ENCODE measurements around the gene PKP4.

PKP4 gene

GRCh38 chr2:158586491-158586890 is 129.7 kb downstream of the PKP4 start:
- no peak overlapping the region for H3K27ac Mint-ChIP-seq
- DNase-seq (ENCODE audit: low spot score in 2 of 2) = no peak
- no peaks in the 10 kb centered on the region for H3K27me3 Mint-ChIP-seq
- no peak for ATAC-seq (ENCODE audit: low read depth)
- H3K36me3 Mint-ChIP-seq = no peaks in the 10 kb centered on the region
- no peaks in the 10 kb centered on the region for H3K9me3 Mint-ChIP-seq
- H3K4me1 Mint-ChIP-seq = no peaks in the 10 kb centered on the region
- no peak overlapping the region for H3K4me3 Mint-ChIP-seq

- H3K4me1 Mint-ChIP-seq = no peaks in the 10 kb centered on the region
- H3K9me3 Mint-ChIP-seq = no peaks in the 10 kb centered on the region
- H3K27ac Mint-ChIP-seq = no peak overlapping the region
- ATAC-seq (ENCODE audit: low read depth) = no peak
- H3K36me3 Mint-ChIP-seq = no peaks in the 10 kb centered on the region
- no peak for DNase-seq (ENCODE audit: low spot score in 2 of 2)
- H3K4me3 Mint-ChIP-seq = no peak overlapping the region
- H3K27me3 Mint-ChIP-seq = no peaks in the 10 kb centered on the region
Observed at GRCh38 chr2:158589303-158589702, 132.6 kb downstream of the PKP4 start.

GRCh38 chr2:158598862-158599517 is 142.2 kb downstream of the PKP4 start:
- H3K27me3 Mint-ChIP-seq = no peaks in the 10 kb centered on the region
- no peak overlapping the region for H3K27ac Mint-ChIP-seq
- no peaks in the 10 kb centered on the region for H3K9me3 Mint-ChIP-seq
- H3K4me3 Mint-ChIP-seq = no peak overlapping the region
- DNase-seq (ENCODE audit: low spot score in 2 of 2) (no peak), ATAC-seq (ENCODE audit: low read depth) (no peak)
- H3K4me1 Mint-ChIP-seq = no peaks in the 10 kb centered on the region
- no peaks in the 10 kb centered on the region for H3K36me3 Mint-ChIP-seq

DNA sequence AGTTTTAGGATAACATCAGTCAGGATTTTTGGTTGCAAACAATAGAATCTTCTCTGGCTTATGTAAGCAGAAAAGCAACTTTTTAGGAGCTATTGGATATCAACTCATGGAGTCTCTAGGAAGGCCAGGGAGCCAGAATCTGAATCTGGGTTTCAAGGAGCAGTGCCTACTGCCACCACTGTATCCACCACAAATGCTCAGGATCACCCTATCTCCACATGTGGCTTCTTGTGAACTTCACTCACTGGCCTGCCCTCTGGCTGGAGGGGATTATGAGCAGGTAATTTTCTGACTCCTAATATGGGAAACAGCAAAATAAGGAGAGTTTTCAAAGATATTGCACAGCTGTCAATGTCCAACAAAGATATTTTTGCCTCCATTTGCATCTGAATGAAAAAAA is 142.9 kb downstream of the PKP4 start:
- H3K9me3 Mint-ChIP-seq = no peaks in the 10 kb centered on the region
- no peaks in the 10 kb centered on the region for H3K27me3 Mint-ChIP-seq
- no peak overlapping the region for H3K4me3 Mint-ChIP-seq
- DNase-seq (ENCODE audit: low spot score in 2 of 2) (no peak), ATAC-seq (ENCODE audit: low read depth) (no peak)
- no peak overlapping the region for H3K27ac Mint-ChIP-seq
- H3K4me1 Mint-ChIP-seq = no peaks in the 10 kb centered on the region
- no peaks in the 10 kb centered on the region for H3K36me3 Mint-ChIP-seq

DNA sequence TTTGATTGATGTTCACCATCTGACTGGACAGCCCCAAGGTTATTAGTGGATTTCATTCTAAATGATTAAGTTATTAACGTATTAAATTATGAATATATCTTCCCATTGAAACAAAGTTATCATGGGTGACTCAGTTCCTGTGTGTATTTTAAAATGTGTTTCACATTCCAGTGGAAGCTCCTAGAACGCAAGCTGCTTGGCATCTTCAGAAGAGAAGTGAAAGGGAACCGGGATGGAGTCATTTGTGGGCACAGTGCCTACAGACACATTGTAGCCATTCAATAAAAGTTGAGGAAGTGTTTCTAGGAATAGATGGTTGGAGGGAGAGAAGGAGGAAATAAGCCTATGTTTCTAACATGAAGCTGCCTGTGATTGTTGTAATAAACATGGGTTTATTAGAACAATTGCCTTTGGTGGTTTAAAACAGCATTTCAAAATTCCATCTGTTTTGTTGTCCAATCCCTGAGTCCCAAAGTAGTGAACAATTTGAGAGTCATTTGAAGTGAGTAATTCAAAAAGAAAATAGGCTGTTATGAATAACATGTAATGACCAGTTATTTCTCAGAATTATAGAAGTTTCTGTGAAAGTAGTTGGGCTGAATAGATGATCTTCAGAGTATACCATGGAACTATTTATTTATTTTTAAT is 143.5 kb downstream of the PKP4 start:
- Mint-ChIP-seq H3K9me3 (no peaks in the 10 kb centered on the region), H3K4me3 (no peak overlapping the region), H3K27ac (no peak overlapping the region), H3K36me3 (no peaks in the 10 kb centered on the region), H3K4me1 (no peaks in the 10 kb centered on the region), H3K27me3 (no peaks in the 10 kb centered on the region)
- no peak for DNase-seq (ENCODE audit: low spot score in 2 of 2)
- ATAC-seq (ENCODE audit: low read depth) = no peak

GRCh38 chr2:158602027-158602426 is 145.3 kb downstream of the PKP4 start:
- Mint-ChIP-seq H3K4me1 (no peaks in the 10 kb centered on the region), H3K27ac (no peak overlapping the region), H3K9me3 (no peaks in the 10 kb centered on the region), H3K36me3 (no peaks in the 10 kb centered on the region), H3K4me3 (no peak overlapping the region), H3K27me3 (no peaks in the 10 kb centered on the region)
- DNase-seq (ENCODE audit: low spot score in 2 of 2) = no peak
- no peak for ATAC-seq (ENCODE audit: low read depth)

DNA sequence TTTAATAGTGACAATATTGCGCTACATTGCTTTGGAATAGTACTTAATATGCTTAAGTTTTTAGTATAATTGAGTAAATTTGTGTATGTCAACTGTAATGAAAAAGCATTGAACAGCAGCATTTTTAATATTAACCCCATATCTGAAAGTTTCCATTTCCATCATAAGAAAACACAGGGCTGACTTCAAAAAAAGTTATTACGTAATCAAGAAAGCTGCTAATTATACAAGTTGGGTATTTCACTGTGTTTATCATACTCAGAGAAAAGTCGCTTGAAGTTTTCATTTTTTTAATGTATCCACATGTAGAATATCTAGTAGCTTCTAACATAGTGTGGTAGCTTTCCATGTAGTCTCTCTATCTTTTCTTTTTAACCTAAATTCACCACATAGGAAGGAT is 146.5 kb downstream of the PKP4 start:
- Mint-ChIP-seq H3K36me3 (no peaks in the 10 kb centered on the region), H3K27ac (no peak overlapping the region), H3K27me3 (no peaks in the 10 kb centered on the region), H3K9me3 (no peaks in the 10 kb centered on the region), H3K4me1 (no peaks in the 10 kb centered on the region), H3K4me3 (no peak overlapping the region)
- DNase-seq (ENCODE audit: low spot score in 2 of 2) (no peak), ATAC-seq (ENCODE audit: low read depth) (no peak)

DNA sequence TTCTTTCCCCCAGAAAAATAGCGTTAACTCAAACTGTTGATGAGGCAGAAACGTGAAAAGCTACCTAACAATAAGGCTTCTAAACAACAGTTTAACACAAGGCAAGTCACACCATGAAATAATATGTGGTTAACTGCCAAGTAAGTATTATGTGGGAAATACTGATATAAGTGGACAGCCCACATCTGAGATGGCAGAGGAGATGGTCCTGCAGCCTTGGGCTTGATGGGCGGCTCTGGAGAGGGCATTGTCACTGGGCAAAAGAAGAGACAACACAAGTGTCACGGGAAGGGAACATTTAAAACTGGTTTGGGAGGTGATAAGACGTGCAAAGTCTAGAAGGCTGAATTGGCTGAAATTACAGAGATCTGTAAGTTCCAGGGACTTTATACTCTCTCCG is 147.2 kb downstream of the PKP4 start:
- no peak for ATAC-seq (ENCODE audit: low read depth)
- no peaks in the 10 kb centered on the region for H3K4me1 Mint-ChIP-seq

GRCh38 chr2:158610059-158610458 is 153.3 kb downstream of the PKP4 start:
- H3K27me3 Mint-ChIP-seq = no peaks in the 10 kb centered on the region
- H3K4me3 Mint-ChIP-seq = no peak overlapping the region
- no peak overlapping the region for H3K27ac Mint-ChIP-seq
- ATAC-seq (ENCODE audit: low read depth) (no peak), DNase-seq (ENCODE audit: low spot score in 2 of 2) (no peak)
- no peaks in the 10 kb centered on the region for H3K9me3 Mint-ChIP-seq
- no peaks in the 10 kb centered on the region for H3K36me3 Mint-ChIP-seq
- no peaks in the 10 kb centered on the region for H3K4me1 Mint-ChIP-seq

More for the DNA sequence above, 147.2 kb downstream of the PKP4 start:
- DNase-seq (ENCODE audit: low spot score in 2 of 2) = no peak
- no peak overlapping the region for H3K4me3 Mint-ChIP-seq
- H3K36me3 Mint-ChIP-seq = no peaks in the 10 kb centered on the region
- no peak overlapping the region for H3K27ac Mint-ChIP-seq
- no peaks in the 10 kb centered on the region for H3K9me3 Mint-ChIP-seq
- no peaks in the 10 kb centered on the region for H3K27me3 Mint-ChIP-seq

GRCh38 chr2:158616480-158617000 is 159.8 kb downstream of the PKP4 start:
- ATAC-seq (ENCODE audit: low read depth) (no peak), DNase-seq (ENCODE audit: low spot score in 2 of 2) (no peak)
- no peak overlapping the region for H3K27ac Mint-ChIP-seq
- no peak overlapping the region for H3K4me3 Mint-ChIP-seq
- H3K9me3 Mint-ChIP-seq = no peaks in the 10 kb centered on the region
- H3K27me3 Mint-ChIP-seq = no peaks in the 10 kb centered on the region
- H3K36me3 Mint-ChIP-seq = no peaks in the 10 kb centered on the region
- H3K4me1 Mint-ChIP-seq = no peaks in the 10 kb centered on the region

DNA sequence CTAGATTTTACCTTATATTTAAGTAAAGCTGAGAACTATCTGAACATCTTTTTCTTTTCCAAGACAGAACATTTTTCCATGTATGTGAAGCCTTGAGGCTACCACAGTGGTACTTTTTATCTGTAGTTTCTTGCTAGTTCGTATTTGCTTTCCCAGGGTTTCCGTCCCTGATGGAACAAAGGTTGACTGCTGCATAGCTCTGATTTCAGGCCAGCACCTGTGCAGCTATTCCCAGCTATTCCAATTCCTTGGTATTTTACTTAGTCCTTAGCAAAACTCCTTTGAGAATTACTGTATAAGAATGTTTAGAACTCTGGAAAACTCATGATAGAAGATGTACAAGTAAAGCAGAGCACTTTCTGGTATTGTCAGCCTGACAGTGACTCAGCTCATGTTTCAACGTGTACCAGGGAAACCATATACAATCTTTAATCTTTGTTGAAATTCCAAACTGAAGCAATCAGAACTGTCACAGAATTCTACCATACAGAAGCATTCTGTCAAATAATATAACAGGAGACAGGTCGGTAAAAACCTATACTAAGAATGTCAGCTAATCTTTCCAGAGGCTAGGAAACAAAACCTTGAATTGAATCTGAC is 162.2 kb downstream of the PKP4 start:
- Mint-ChIP-seq H3K27ac (no peak overlapping the region), H3K9me3 (no peaks in the 10 kb centered on the region), H3K4me1 (no peaks in the 10 kb centered on the region), H3K36me3 (no peaks in the 10 kb centered on the region), H3K4me3 (no peak overlapping the region), H3K27me3 (no peaks in the 10 kb centered on the region)
- ATAC-seq (ENCODE audit: low read depth) (no peak), DNase-seq (ENCODE audit: low spot score in 2 of 2) (no peak)

GRCh38 chr2:158619496-158619895 is 162.7 kb downstream of the PKP4 start:
- H3K27ac Mint-ChIP-seq = no peak overlapping the region
- no peaks in the 10 kb centered on the region for H3K9me3 Mint-ChIP-seq
- no peak overlapping the region for H3K4me3 Mint-ChIP-seq
- no peak for ATAC-seq (ENCODE audit: low read depth)
- no peaks in the 10 kb centered on the region for H3K27me3 Mint-ChIP-seq
- H3K36me3 Mint-ChIP-seq = no peaks in the 10 kb centered on the region
- no peak for DNase-seq (ENCODE audit: low spot score in 2 of 2)
- no peaks in the 10 kb centered on the region for H3K4me1 Mint-ChIP-seq

DNA sequence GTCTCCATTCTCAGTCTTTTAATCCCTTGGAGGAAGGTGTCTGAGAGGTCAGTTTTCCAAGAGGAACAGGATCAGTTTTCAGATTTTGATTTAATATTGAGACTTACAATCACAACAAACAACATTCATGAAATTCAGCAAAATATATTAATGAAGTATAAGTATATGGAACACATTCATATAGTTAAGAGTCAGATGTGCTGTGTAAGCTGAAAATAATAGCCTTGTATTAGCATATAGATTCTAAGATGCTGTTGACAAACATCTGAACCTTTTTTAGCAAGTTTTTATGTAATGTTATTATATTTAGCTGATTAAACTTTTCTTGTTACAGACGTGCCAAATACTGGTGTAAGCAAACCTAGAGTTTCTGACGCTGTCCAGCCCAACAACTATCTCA is 163.9 kb downstream of the PKP4 start:
- ATAC-seq (ENCODE audit: low read depth) (no peak), DNase-seq (ENCODE audit: low spot score in 2 of 2) (no peak)
- Mint-ChIP-seq H3K4me1 (no peaks in the 10 kb centered on the region), H3K36me3 (no peaks in the 10 kb centered on the region), H3K27me3 (no peaks in the 10 kb centered on the region), H3K4me3 (no peak overlapping the region), H3K9me3 (no peaks in the 10 kb centered on the region), H3K27ac (no peak overlapping the region)

DNA sequence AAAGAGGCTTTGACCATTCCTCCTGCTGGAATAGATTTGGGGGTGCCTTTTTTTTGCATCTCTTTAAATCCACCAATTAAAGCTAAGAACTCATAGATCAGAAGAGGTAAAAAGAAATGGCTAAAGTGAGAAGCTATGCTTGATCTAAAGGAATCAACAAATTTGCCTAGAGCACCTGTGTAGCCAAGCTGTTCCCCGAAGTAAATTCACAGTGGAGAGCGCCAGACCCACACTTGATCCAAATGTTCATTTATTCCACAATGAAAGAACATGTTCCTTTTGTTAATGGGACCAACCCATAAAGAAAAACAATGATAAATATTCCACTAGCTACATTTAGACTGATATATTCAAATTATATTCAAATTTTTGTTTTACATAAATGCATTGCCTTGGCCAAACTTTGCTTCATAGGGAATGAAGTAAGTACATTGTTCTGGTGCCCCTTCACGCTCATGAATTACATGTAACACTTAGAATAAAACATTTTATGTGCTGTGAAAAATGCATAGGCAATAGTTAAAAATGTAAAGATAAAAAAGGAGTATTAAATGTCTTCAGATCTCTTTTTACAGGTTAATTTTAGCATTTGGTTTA is 167.4 kb downstream of the PKP4 start:
- Mint-ChIP-seq H3K27ac (no peak overlapping the region), H3K36me3 (no peaks in the 10 kb centered on the region), H3K27me3 (no peaks in the 10 kb centered on the region), H3K4me1 (no peaks in the 10 kb centered on the region), H3K4me3 (no peak overlapping the region), H3K9me3 (no peaks in the 10 kb centered on the region)
- ATAC-seq (ENCODE audit: low read depth) (no peak), DNase-seq (ENCODE audit: low spot score in 2 of 2) (no peak)
